HFFc6 (cell line): ENCODE measurements around the gene FIZ1. TPM values are rescaled to one million over a fixed set of nuclear protein-coding genes. Genes with fewer than 3 reads are reported as not detected.

Experiments used
- DNase-seq: peaks from one replicate; pipeline ENCODE4 v3.0.0-alpha.2; 2018
- H3K27ac Mint-ChIP-seq: 2 replicates; pipeline ENCODE4 v1.8.0; 2020; ENCODE audit warnings: mild to moderate bottlenecking, mixed read lengths
- H3K27me3 Mint-ChIP-seq: 2 replicates; pipeline ENCODE4 v1.8.0; 2021; ENCODE audit warnings: mild to moderate bottlenecking, moderate library complexity, mixed read lengths; ENCODE audit not compliant: insufficient read depth
- H3K36me3 Mint-ChIP-seq: 2 replicates; pipeline ENCODE4 v1.8.0; 2021; ENCODE audit warnings: low read depth, mixed read lengths
- H3K4me1 Mint-ChIP-seq: 2 replicates; pipeline ENCODE4 v1.8.0; 2020; ENCODE audit warnings: low read depth, mixed read lengths
- H3K4me3 Mint-ChIP-seq: 2 replicates; pipeline ENCODE4 v1.8.0; 2020; ENCODE audit warnings: mild to moderate bottlenecking, moderate library complexity, mixed read lengths
- H3K9me3 Mint-ChIP-seq: 2 replicates; pipeline ENCODE4 v1.8.0; 2020; ENCODE audit warnings: mild to moderate bottlenecking, mixed read lengths
- CTCF ChIP-seq: fragments of 200-600 bp; sonication (generic); IDR thresholded peaks from 2 replicates; pipeline ENCODE4 v1.5.0; 2021; ENCODE audit warnings: antibody characterized with exemption, mild to moderate bottlenecking
- total RNA-seq, 6 experiments: library from RNA; stranded (reverse); fragmentation: NEBNext Ultra II Directional; extraction: Animal tissue kit (Norgen Biotek cat#: 25700); gene quantifications; 2 replicates in 1 of 6; 3 replicates in 5 of 6; pipeline ENCODE4 v1.2.3, GENCODE V29; 2021

FIZ1 gene
- total RNA-seq, 6 experiments from 2014 or later, result 9.9 to 13.1 (median 11.9) TPM

GRCh38 chr19:55641426-55642152, 42.3 kb upstream of the FIZ1 start:
- Mint-ChIP-seq H3K27ac (peak overlapping the region; percentile 87), H3K27me3 (peaks cover 9% of the 10 kb centered on the region), H3K36me3 (peaks cover 36% of the 10 kb centered on the region), H3K9me3 (no peaks in the 10 kb centered on the region), H3K4me3 (peak overlapping the region; percentile 94), H3K4me1 (peaks cover 54% of the 10 kb centered on the region)
- no peak for TF ChIP-seq CTCF
- no peak for DNase-seq

- H3K4me1 Mint-ChIP-seq, result peaks cover 62% of the 10 kb centered on the region
- peaks cover 44% of the 10 kb centered on the region for H3K36me3 Mint-ChIP-seq
- peak within 1 kb of the TSS; percentile 94 for H3K4me3 Mint-ChIP-seq
- H3K9me3 Mint-ChIP-seq, result no peaks in the 10 kb centered on the region
- H3K27me3 Mint-ChIP-seq, result peaks cover 9% of the 10 kb centered on the region
- TF ChIP-seq CTCF, result no peak
- DNase-seq, result peak; percentile 80
- H3K27ac Mint-ChIP-seq, result peak within 1 kb of the TSS; percentile 94
These were observed 41.5 kb upstream of the FIZ1 start, which contains the start of gene ZNF580 for GRCh38 chr19:55640577-55641425. Gene ZNF580, plus strand, starts transcription at chr19:55641002. Its CDS starts 1,507 bp downstream, at chr19:55642509.

- Mint-ChIP-seq H3K27me3 (peaks cover 9% of the 10 kb centered on the region), H3K27ac (peak overlapping the region; percentile 94), H3K4me1 (peaks cover 64% of the 10 kb centered on the region), H3K9me3 (no peaks in the 10 kb centered on the region), H3K36me3 (peaks cover 44% of the 10 kb centered on the region), H3K4me3 (peak overlapping the region; percentile 87)
- peak; percentile 67 for TF ChIP-seq CTCF
- DNase-seq, result peak; percentile 19
These were observed 40.8 kb upstream of the FIZ1 start for GRCh38 chr19:55640043-55640576.

GRCh38 chr19:55638864-55639359, 39.6 kb upstream of the FIZ1 start:
- peak; percentile 24 for DNase-seq
- Mint-ChIP-seq H3K4me3 (peak overlapping the region; percentile 32; the same call in 1 of the 2 replicates), H3K27ac (peak overlapping the region; percentile 56), H3K36me3 (peaks cover 49% of the 10 kb centered on the region), H3K27me3 (peaks cover 14% of the 10 kb centered on the region), H3K4me1 (peaks cover 71% of the 10 kb centered on the region), H3K9me3 (no peaks in the 10 kb centered on the region)
- TF ChIP-seq CTCF, result peak; percentile 73

- H3K27ac Mint-ChIP-seq, result peak overlapping the region; percentile 75; the same call in 1 of the 2 replicates
- H3K36me3 Mint-ChIP-seq, result peaks cover 42% of the 10 kb centered on the region
- peaks cover 9% of the 10 kb centered on the region for H3K27me3 Mint-ChIP-seq
These were observed 38.2 kb upstream of the FIZ1 start for GRCh38 chr19:55637534-55637933.

More at GRCh38 chr19:55637534-55637933, 38.2 kb upstream of the FIZ1 start:
- no peak overlapping the region; the same call in 1 of the 2 replicates for H3K4me3 Mint-ChIP-seq
- peaks cover 68% of the 10 kb centered on the region for H3K4me1 Mint-ChIP-seq
- no peak for TF ChIP-seq CTCF
- no peak for DNase-seq
- H3K9me3 Mint-ChIP-seq, result no peaks in the 10 kb centered on the region
